Measurements from ENCODE around the gene KPNA4. TPM values are rescaled to one million over a fixed set of nuclear protein-coding genes. Genes with fewer than 3 reads are reported as not detected.

KPNA4 gene
- total RNA-seq, 1 experiment from 2014 or later: 76.7 TPM

GRCh38 chr3:160577556-160578195 lies 12.3 kb upstream of the KPNA4 start:
- Mint-ChIP-seq H3K36me3 (ENCODE audit: insufficient read depth in 1 of 3, low read depth in 3 of 3) (peaks cover 0 to 6% (median 0%) of the 10 kb centered on the region in 3 experiments; a peak in 2 of 7 replicates), H3K9me3 (peaks cover 0 to 2% of the 10 kb centered on the region in 2 experiments; a peak in 3 of 5 replicates)

More at GRCh38 chr3:160577556-160578195, 12.3 kb upstream of the KPNA4 start:
- Histone ChIP-seq H2BK120ac (ENCODE audit: low read depth, low read length, poor library complexity, severe bottlenecking) (no peak overlapping the region), H3K18ac (ENCODE audit: insufficient read length, low read depth, low read length) (no peak overlapping the region), H3K4me1 (ENCODE audit: insufficient read depth, low read length) (no peaks in the 10 kb centered on the region), H3K14ac (ENCODE audit: insufficient read depth, low read length) (no peak overlapping the region), H2BK15ac (ENCODE audit: low read depth, low read length) (no peak overlapping the region), H3K9ac (ENCODE audit: extremely low read depth, insufficient read length, low read length) (no peak overlapping the region), H2BK5ac (ENCODE audit: insufficient read length, low read length) (no peak overlapping the region), H3K4ac (ENCODE audit: low read depth, low read length) (no peak overlapping the region), H3K27ac (ENCODE audit: insufficient read length, low read depth, low read length) (no peak overlapping the region), H2AFZ (ENCODE audit: low read length) (no peak overlapping the region), H2BK20ac (ENCODE audit: low read depth, low read length, poor library complexity, severe bottlenecking) (no peak overlapping the region), H3K79me1 (ENCODE audit: insufficient read depth, low read depth, low read length, poor library complexity, severe bottlenecking) (no peaks in the 10 kb centered on the region), H2AK5ac (ENCODE audit: insufficient read length, low read length) (no peak overlapping the region), H4K8ac (replicated peaks; ENCODE audit: insufficient read length, low read depth, low read length) (no peak overlapping the region), H4K5ac (ENCODE audit: insufficient read length, low read depth, low read length) (no peak overlapping the region), H3K23me2 (ENCODE audit: insufficient read length, low read depth, low read length, poor library complexity, severe bottlenecking) (no peaks in the 10 kb centered on the region), H4K91ac (ENCODE audit: insufficient read length, low read depth, low read length) (no peak overlapping the region), H3K23ac (ENCODE audit: insufficient read length, low read depth, low read length) (no peak overlapping the region), H2BK12ac (ENCODE audit: insufficient read length, low read depth, low read length) (no peak overlapping the region), H3T11ph (ENCODE audit: low read length) (no peak overlapping the region), H3K4me2 (ENCODE audit: insufficient read depth, insufficient read length, low read length) (no peak overlapping the region), H3K79me2 (ENCODE audit: insufficient read depth, low read length) (no peaks in the 10 kb centered on the region), H3K56ac (ENCODE audit: insufficient read length, low read depth, low read length) (no peak overlapping the region), H3K9me3 (ENCODE audit: control insufficient read depth, low read depth, low read length) (no peaks in the 10 kb centered on the region), H3K27me3 (ENCODE audit: insufficient read depth, low read length) (no peaks in the 10 kb centered on the region), H4K20me1 (ENCODE audit: control insufficient read depth, insufficient read depth, insufficient read length) (no peaks in the 10 kb centered on the region)
- H3K27me3 Mint-ChIP-seq (ENCODE audit: low read depth): no peaks in the 10 kb centered on the region; the same call in 1 of the 2 replicates
- H3K4me3 Mint-ChIP-seq: no peak overlapping the region
- WGBS (ENCODE audit: extremely low coverage, insufficient read length, low lambda C conversion rate): no CpG with 5 or more reads among the region's 4 CpGs
- DNase-seq: no peak
- peak; percentile 52 for TF ChIP-seq CTCF (conservative IDR thresholded peaks at IDR 0.05)
- H3K27ac Mint-ChIP-seq: no peak overlapping the region
- H3K4me1 Mint-ChIP-seq: peaks cover 3 to 9% of the 10 kb centered on the region in 2 experiments; a peak in 2 of 4 replicates
